OCI-LY1 (cell line): ENCODE results near the gene NEDD4L.

ENCODE experiments used
- H2AFZ ChIP-seq: fragments of 200-600 bp; sonication (generic), shearing (Covaris generic); 2 replicates; pipeline ENCODE4 v1.6.0; 2014; ENCODE audit warnings: antibody characterized with exemption, mild to moderate bottlenecking, low read length
- H3F3A ChIP-seq: fragments of 200-600 bp; sonication (generic), shearing (Covaris generic); 2 replicates; pipeline ENCODE4 v1.6.0; 2014; ENCODE audit warnings: mild to moderate bottlenecking, antibody characterized with exemption, low read length, moderate library complexity; ENCODE audit not compliant: insufficient read depth
- H3K27ac ChIP-seq: fragments of 200-600 bp; sonication (generic); 2 replicates; pipeline ENCODE4 v1.5.1; 2014; ENCODE audit warnings: low read length, mixed run types, mild to moderate bottlenecking, low read depth; ENCODE audit not compliant: poor library complexity, severe bottlenecking
- H3K27me3 ChIP-seq: fragments of 200-600 bp; sonication (generic); 2 replicates; pipeline ENCODE4 v1.6.0; 2014; ENCODE audit warnings: antibody characterized with exemption, mild to moderate bottlenecking, low read length, moderate library complexity; ENCODE audit not compliant: insufficient read depth
- H3K36me3 ChIP-seq: fragments of 200-600 bp; sonication (generic); 2 replicates; pipeline ENCODE4 v1.6.1; 2014; ENCODE audit warnings: mild to moderate bottlenecking, antibody characterized with exemption, low read length, moderate library complexity, mixed read lengths; ENCODE audit not compliant: insufficient read depth
- H3K4me1 ChIP-seq: fragments of 200-600 bp; sonication (generic); 2 replicates; pipeline ENCODE4 v1.5.1; 2014; ENCODE audit warnings: mild to moderate bottlenecking, low read length, moderate library complexity; ENCODE audit not compliant: insufficient read depth, severe bottlenecking
- H3K4me2 ChIP-seq: fragments of 200-600 bp; sonication (generic), shearing (Covaris generic); 2 replicates; pipeline ENCODE4 v1.6.1; 2014; ENCODE audit warnings: low read length
- H3K4me3 ChIP-seq: fragments of 200-600 bp; sonication (generic); 2 replicates; pipeline ENCODE4 v1.5.1; 2014; ENCODE audit warnings: low read length, low read depth, mild to moderate bottlenecking, mixed read lengths; ENCODE audit not compliant: poor library complexity, severe bottlenecking
- H3K79me2 ChIP-seq: fragments of 200-600 bp; shearing (Covaris generic); 2 replicates; pipeline ENCODE4 v1.6.1; 2016; ENCODE audit warnings: mixed run types, low read length, mixed read lengths; ENCODE audit not compliant: insufficient read depth
- H3K9ac ChIP-seq: fragments of 200-600 bp; sonication (generic), shearing (Covaris generic); 2 replicates; pipeline ENCODE4 v1.6.1; 2014; ENCODE audit warnings: mild to moderate bottlenecking, low read length, mixed read lengths
- H3K9me2 ChIP-seq: fragments of 200-600 bp; sonication (generic), shearing (Covaris generic); 2 replicates; pipeline ENCODE4 v1.6.1; 2014; ENCODE audit warnings: low read depth, mild to moderate bottlenecking, low read length, mixed read lengths
- H3K9me3 ChIP-seq: fragments of 200-600 bp; shearing (Covaris generic); 2 replicates; pipeline ENCODE4 v1.6.1; 2014; ENCODE audit warnings: low read length, mixed read lengths
- H4K20me1 ChIP-seq: fragments of 200-600 bp; sonication (generic), shearing (Covaris generic); 2 replicates; pipeline ENCODE4 v1.6.0; 2016; ENCODE audit warnings: mild to moderate bottlenecking, low read length; ENCODE audit not compliant: insufficient read depth
- EZH2 ChIP-seq: fragments of 200-600 bp; sonication (generic), shearing (Covaris generic); IDR thresholded peaks from 2 replicates; pipeline ENCODE4 v1.8.0; 2017; ENCODE audit warnings: borderline replicate concordance, mixed run types, mild to moderate bottlenecking, antibody characterized with exemption, low read length, moderate library complexity, mixed read lengths
- TF ChIP-seq, protein P1 (sequence below): fragments of 200-600 bp; sonication (generic), shearing (Covaris generic); IDR thresholded peaks from 2 replicates; pipeline ENCODE4 v1.5.1; 2017; ENCODE audit warnings: mild to moderate bottlenecking, antibody characterized with exemption, low read length, moderate library complexity, mixed read lengths

NEDD4L gene

DNA sequence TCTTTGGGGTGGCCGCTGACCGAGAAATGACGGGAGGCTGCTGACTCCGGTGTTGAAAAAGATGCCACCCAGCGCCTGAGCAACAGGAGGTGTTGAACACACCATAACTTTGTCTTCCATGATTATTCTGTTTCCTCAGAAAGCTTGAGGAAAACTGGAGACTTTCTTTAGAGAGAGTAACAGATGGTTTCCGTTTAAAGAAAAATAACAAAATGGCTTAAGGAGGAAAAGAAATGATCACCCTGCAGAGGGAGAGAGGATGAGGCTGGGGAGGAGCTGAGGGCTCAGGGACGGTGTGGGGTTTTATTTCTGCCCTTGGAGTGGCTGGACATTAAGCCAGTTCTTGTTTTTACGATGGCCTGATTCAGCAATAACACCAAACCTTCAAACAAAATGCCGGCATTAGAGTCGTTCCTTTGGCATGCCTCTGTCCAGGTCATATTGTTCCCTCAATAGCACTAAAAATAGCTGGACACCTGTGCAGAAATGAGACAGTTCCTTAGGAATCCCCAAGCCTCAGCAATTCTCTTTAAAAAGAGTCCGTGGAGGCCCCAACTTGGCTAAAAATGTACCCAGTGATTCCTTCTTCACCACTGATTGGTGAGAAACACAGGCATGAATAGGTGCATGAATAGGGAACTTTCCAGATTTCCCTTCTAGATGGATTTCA is 402.5 kb downstream of the NEDD4L start:
- Histone ChIP-seq H3K4me1 (no peaks in the 10 kb centered on the region), H3K9me2 (no peaks in the 10 kb centered on the region), H3F3A (no peaks in the 10 kb centered on the region), H3K4me3 (no peak overlapping the region), H3K27ac (no peak overlapping the region), H4K20me1 (no peaks in the 10 kb centered on the region), H3K79me2 (no peaks in the 10 kb centered on the region), H2AFZ (no peak overlapping the region), H3K9me3 (no peaks in the 10 kb centered on the region), H3K36me3 (no peaks in the 10 kb centered on the region), H3K9ac (no peak overlapping the region), H3K4me2 (no peak overlapping the region), H3K27me3 (no peaks in the 10 kb centered on the region)
- no peak for TF ChIP-seq EZH2
- TF ChIP-seq, protein P1, sequence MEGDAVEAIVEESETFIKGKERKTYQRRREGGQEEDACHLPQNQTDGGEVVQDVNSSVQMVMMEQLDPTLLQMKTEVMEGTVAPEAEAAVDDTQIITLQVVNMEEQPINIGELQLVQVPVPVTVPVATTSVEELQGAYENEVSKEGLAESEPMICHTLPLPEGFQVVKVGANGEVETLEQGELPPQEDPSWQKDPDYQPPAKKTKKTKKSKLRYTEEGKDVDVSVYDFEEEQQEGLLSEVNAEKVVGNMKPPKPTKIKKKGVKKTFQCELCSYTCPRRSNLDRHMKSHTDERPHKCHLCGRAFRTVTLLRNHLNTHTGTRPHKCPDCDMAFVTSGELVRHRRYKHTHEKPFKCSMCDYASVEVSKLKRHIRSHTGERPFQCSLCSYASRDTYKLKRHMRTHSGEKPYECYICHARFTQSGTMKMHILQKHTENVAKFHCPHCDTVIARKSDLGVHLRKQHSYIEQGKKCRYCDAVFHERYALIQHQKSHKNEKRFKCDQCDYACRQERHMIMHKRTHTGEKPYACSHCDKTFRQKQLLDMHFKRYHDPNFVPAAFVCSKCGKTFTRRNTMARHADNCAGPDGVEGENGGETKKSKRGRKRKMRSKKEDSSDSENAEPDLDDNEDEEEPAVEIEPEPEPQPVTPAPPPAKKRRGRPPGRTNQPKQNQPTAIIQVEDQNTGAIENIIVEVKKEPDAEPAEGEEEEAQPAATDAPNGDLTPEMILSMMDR: no peak

DNA sequence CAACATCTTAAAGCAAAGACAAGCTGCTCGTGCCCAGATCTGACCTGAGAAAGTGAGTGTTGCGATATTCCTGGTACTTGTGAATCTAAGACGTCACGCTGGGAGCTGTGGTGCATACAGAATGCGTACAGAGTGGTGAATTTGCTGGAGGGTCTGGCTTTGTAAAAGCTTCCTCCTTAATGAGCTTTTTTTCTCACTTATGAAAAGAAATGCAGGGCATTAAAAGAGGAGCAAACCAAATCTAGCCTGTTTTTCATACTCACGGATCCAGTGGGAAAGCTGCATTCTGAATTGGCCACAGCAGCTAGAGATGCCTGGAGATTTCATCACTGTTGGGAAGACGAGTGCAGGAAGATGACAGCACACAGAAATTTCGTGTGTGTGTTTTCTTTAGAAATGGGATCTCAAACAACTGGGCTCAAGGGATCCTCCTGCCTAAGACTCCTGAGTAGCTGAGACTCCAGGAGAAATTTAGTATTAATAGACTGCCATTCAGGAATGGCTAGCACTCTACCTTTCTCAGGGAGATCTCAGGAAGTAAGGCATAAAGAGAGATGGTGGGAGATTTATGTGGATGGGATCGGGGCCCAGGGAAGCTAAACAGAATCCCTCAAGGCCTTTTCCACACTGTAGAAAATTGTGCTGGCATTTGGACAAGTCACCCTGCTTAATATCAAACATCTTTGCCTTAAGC is 403.5 kb downstream of the NEDD4L start:
- Histone ChIP-seq H3K36me3 (no peaks in the 10 kb centered on the region), H3K4me2 (no peak overlapping the region), H4K20me1 (no peaks in the 10 kb centered on the region), H2AFZ (no peak overlapping the region), H3F3A (no peaks in the 10 kb centered on the region), H3K9me2 (no peaks in the 10 kb centered on the region), H3K9ac (no peak overlapping the region), H3K4me3 (no peak overlapping the region), H3K79me2 (no peaks in the 10 kb centered on the region), H3K27me3 (no peaks in the 10 kb centered on the region), H3K27ac (no peak overlapping the region), H3K9me3 (no peaks in the 10 kb centered on the region), H3K4me1 (no peaks in the 10 kb centered on the region)
- TF ChIP-seq EZH2: no peak
- TF ChIP-seq, protein P1: no peak

DNA sequence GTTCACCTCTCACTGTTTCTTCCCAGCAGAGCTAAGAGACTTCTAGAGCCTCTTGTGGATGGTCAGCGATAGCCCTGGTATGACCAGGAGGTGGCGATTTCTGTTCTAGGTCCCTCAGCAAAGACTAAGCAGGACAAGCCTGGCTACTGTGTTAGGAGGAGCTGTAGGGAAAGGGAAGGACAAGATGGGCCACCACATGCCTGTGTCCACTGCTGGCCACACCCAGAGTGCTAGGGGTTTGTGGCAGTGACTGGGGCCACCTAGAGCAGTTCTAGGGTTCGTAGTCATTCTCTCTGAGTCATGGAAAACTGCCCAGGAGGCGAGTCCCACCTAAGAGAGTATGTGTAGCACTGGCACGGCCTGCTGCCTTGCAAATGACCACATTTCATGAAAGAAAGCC is 405.4 kb downstream of the NEDD4L start:
- no peak overlapping the region for H3K27ac ChIP-seq
- H3K4me1 ChIP-seq: no peaks in the 10 kb centered on the region
- no peaks in the 10 kb centered on the region for H3F3A ChIP-seq
- no peak overlapping the region for H3K9ac ChIP-seq
- no peaks in the 10 kb centered on the region for H3K9me3 ChIP-seq
- H2AFZ ChIP-seq: no peak overlapping the region
- no peaks in the 10 kb centered on the region for H4K20me1 ChIP-seq
- H3K27me3 ChIP-seq: no peaks in the 10 kb centered on the region
- H3K36me3 ChIP-seq: no peaks in the 10 kb centered on the region
- no peak overlapping the region for H3K4me2 ChIP-seq
- H3K79me2 ChIP-seq: no peaks in the 10 kb centered on the region
- no peak overlapping the region for H3K4me3 ChIP-seq
- no peak for TF ChIP-seq EZH2
- TF ChIP-seq, protein P1: no peak
- no peaks in the 10 kb centered on the region for H3K9me2 ChIP-seq
